ENCODE data around the gene L1CAM.

DNA sequence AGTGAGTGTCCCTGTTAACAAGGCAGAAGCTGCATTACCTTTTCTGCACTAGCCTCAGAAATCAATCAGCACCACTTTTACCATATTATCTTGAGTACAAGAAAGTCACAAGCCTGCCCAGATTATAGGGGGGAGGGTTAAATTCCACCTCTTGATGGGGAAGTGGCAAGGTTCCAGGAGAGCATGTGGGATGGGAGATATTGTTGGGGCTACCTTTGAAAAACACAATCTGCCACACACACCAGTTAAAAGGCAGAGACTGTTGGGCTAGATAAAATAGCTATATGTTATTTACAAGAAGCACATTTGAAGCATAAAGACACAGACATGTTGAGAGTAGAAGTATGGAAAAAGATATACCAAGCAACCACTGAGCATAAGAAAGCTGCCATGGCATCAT is 11.9 kb upstream of the L1CAM start:
- TF ChIP-seq CTCF (IDR thresholded peaks at IDR 0.05) (no peak), POLR2AphosphoS5 (IDR thresholded peaks at IDR 0.05) (no peak)
